OCI-LY1 (cell line): ENCODE measurements around the gene PLBD2.

Source experiments
- CTCF ChIP-seq: fragments of 200-600 bp; sonication (generic), shearing (Covaris generic); IDR thresholded peaks from 2 replicates; pipeline ENCODE4 v1.5.1; 2017; ENCODE audit warnings: mild to moderate bottlenecking, antibody characterized with exemption, low read length, moderate library complexity, mixed read lengths
- EZH2 ChIP-seq: fragments of 200-600 bp; sonication (generic), shearing (Covaris generic); IDR thresholded peaks from 2 replicates; pipeline ENCODE4 v1.8.0; 2017; ENCODE audit warnings: borderline replicate concordance, mixed run types, mild to moderate bottlenecking, antibody characterized with exemption, low read length, moderate library complexity, mixed read lengths

DNA sequence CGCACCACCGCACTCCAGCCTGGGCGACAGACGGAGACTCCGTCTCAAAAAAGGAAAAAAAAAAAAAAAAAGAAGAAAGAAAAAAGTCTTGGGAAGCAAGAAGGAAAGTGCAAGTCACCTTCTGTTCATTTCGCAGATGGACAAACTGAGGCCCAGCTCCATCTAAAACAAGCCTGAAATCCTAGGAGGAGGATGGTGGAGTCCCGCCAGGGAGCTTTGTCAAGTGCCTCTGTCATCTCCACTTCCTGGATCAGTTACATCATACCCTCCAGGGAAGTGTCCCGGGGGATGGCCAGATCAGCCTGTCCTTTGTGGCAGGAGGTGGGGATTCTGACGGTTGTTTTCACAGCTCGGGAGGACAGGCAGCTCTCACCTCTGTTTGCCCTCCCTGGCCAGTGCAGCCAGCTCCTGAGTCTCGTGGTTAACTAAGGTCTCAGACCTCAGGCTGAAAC lies 55.1 kb downstream of the PLBD2 start:
- no peak for TF ChIP-seq CTCF
- TF ChIP-seq EZH2: no peak
